D721Med (cell line): ENCODE data around the gene FERMT1.

ENCODE experiments used
- DNase-seq: peaks from one replicate; pipeline ENCODE4 v3.0.0; 2011; ENCODE audit warnings: low spot score; ENCODE audit not compliant: insufficient read length
- FAIRE-seq: peaks from 2 replicates; lab custom pipeline; 2011; peaks lifted over from hg19 to GRCh38; lab: Jason Lieb, UNC
- TF ChIP-seq, protein P1 (sequence below): IDR thresholded peaks from 2 replicates; pipeline ENCODE4 v1.5.1; 2012; ENCODE audit warnings: mild to moderate bottlenecking, control low read depth; ENCODE audit not compliant: insufficient read depth; ENCODE audit errors: missing control alignments

FERMT1 gene

DNA sequence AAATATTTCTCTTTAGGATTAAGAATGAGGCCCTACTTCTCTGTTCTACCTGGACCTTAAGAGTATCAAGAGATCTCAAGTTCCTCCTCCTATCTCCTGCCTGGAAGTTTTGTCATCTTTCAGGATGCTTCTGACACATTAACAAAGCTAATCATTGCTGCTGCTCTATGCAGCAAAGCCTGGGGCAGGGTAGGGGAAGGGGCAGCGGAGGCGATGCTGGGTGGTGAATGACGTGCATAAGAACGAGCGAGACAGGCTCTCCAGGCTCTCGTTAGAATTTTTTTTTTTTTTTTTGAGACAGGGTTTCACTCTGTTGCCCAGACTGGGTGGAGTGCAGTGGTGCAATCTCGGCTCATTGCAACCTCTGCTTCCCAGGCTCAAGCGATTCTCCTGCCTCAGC lies 31.2 kb downstream of the FERMT1 start:
- FAIRE-seq = no peak
- TF ChIP-seq, protein P1, sequence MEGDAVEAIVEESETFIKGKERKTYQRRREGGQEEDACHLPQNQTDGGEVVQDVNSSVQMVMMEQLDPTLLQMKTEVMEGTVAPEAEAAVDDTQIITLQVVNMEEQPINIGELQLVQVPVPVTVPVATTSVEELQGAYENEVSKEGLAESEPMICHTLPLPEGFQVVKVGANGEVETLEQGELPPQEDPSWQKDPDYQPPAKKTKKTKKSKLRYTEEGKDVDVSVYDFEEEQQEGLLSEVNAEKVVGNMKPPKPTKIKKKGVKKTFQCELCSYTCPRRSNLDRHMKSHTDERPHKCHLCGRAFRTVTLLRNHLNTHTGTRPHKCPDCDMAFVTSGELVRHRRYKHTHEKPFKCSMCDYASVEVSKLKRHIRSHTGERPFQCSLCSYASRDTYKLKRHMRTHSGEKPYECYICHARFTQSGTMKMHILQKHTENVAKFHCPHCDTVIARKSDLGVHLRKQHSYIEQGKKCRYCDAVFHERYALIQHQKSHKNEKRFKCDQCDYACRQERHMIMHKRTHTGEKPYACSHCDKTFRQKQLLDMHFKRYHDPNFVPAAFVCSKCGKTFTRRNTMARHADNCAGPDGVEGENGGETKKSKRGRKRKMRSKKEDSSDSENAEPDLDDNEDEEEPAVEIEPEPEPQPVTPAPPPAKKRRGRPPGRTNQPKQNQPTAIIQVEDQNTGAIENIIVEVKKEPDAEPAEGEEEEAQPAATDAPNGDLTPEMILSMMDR = no peak
- DNase-seq = no peak

- TF ChIP-seq, protein P1 = no peak
- DNase-seq (no peak), FAIRE-seq (no peak)
Observed at GRCh38 chr20:6086868-6087267, 36.0 kb downstream of the FERMT1 start.

DNA sequence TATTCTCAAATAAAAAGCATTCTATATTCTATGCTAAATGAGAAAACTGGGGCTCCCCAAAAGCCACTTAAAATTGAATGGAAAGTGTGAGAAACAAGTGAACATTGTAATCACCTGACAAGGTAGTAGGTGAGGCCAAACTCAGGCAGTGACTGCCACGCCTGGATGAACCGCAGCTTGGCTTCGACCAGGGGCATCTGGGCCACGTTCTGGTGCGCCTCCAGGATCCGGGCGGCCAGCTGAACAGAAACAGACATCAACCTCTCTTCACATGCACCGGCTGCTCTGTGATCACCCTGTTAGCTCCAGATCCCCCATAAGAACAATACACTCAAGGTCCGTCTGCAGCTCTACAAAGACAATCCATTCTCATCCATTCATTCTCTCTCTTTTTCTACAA lies 38.9 kb downstream of the FERMT1 start:
- FAIRE-seq (no peak), DNase-seq (no peak)
- TF ChIP-seq, protein P1 = no peak

- no peak for FAIRE-seq
- TF ChIP-seq, protein P1 = no peak
- DNase-seq = no peak
Observed at GRCh38 chr20:6081236-6081635, 41.6 kb downstream of the FERMT1 start.

DNA sequence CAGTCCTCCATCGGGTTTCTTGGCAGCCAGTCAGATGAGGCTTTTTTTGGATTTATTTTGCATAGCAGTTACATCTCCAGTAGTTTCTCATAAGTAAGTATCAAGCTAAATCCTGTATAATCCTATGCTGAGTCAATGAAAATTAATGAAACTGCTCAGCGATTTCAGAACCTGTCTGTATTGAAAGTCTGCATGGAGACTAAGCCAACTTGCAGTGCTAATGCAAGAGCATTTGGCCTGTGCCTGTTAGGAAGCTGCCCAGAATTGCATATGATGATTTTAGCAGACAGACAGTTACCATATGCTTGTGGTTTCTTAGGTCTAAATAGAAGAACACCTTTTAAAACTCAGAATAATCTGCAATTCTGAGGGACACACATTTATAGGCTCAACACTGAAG lies 43.8 kb downstream of the FERMT1 start:
- FAIRE-seq (no peak), DNase-seq (no peak)
- TF ChIP-seq, protein P1 = no peak

GRCh38 chr20:6075428-6076219 lies 47.2 kb downstream of the FERMT1 start:
- DNase-seq (no peak), FAIRE-seq (no peak)
- TF ChIP-seq, protein P1 = no peak

- FAIRE-seq (no peak), DNase-seq (no peak)
- TF ChIP-seq, protein P1 = no peak
Observed at GRCh38 chr20:6074784-6075183, 48.0 kb downstream of the FERMT1 start.
